ENCODE measurements around the gene MARK4.
"Not testable (repeated sequence)": the region's sequence is repeated elsewhere in the genome, so short reads cannot be mapped to it uniquely, and the experiment has no call there.

MARK4 gene

GRCh38 chr19:45307361-45307760, 56.3 kb downstream of the MARK4 start:
- no peak for DNase-seq

DNA sequence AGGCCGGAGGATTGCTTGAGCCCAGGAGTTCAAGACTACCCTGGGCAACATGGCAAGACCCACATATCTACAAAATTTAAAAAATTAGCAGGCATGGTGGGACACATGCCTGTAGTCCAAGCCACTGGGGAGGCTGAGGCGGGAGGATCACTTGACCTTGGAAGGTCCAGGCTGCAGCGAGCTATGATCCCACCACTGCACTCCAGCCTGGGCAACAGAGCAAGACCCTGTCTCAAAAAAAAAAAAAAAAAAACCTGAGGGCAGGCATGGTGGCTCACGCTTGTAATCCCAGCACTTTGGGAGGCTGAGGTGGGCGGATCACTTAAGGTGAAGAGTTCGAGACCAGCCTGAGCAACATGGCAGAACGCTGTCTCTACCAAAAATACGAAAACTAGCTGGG, 58.3 kb downstream of the MARK4 start:
- DNase-seq = not testable (repeated sequence)

GRCh38 chr19:45311621-45312020, 60.5 kb downstream of the MARK4 start:
- DNase-seq = no peak

DNA sequence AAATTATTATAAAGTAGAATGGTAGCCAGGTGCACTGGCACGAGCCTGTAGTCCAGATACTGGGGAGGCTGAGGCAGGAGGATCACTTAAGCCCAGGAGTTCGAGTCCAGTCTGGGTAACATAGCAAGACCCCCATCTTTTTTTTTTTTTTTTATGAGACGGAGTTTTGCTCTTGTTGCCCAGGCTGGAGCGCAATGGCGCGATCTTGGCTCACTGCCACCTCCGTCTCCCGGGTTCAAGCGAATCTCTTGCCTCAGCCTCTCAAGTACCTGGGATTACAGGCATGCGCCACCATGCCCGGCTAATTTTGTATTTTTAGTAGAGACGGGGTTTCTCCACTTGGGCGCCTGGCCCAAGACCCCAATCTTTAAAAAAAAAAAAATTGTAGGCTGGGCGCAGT, 61.2 kb downstream of the MARK4 start:
- DNase-seq = not testable (repeated sequence)

DNA sequence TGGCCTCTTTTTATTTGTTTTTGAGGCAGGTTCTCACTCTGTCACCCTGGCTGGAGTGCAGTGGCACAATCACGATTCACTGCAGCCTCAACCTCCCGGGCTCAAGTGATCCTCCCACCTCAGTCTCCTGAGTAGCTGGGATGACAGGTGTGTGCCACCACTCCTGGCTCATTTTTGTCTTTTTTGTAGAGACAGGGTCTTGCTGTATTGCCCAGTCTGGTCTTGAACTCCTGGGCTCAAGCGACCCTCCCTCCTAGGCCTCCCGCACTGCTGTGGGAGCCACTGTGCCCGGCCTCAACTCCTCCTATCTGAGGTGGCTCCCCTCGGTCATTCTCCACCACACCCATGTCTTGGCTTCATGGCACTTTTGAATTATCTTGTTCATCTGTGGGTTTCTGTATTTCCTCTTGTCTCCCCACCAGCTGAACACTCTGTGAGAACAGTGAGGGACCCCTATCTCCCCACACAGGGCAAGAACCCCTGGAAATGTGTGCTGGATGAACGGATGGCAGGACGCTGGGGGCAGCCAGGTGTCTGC, 63.7 kb downstream of the MARK4 start:
- no peak for DNase-seq

DNA sequence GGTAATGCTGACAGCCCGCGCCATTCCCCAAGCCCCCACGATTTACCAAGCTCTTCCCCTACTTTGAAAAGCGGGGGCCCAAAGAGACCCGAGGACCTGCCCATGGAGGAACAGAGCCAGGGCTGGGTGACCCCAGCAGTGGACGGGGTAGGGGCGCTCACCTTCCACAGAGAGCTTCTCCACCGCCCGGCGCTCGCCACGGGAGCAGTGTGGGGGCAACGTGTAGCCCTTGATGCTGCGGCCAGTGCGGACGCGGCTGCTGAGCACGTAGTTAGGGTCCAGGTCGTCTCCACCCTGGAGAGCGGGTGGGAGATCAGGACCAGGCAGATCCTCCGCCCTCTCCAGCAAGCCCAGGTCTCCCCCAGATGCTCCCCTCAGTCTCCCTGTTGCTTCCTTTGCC, 64.2 kb downstream of the MARK4 start:
- DNase-seq = no peak

- no peak for DNase-seq
These were observed 70.1 kb downstream of the MARK4 start for GRCh38 chr19:45320997-45321775.

GRCh38 chr19:45321848-45322247, 70.8 kb downstream of the MARK4 start:
- no peak for DNase-seq

DNA sequence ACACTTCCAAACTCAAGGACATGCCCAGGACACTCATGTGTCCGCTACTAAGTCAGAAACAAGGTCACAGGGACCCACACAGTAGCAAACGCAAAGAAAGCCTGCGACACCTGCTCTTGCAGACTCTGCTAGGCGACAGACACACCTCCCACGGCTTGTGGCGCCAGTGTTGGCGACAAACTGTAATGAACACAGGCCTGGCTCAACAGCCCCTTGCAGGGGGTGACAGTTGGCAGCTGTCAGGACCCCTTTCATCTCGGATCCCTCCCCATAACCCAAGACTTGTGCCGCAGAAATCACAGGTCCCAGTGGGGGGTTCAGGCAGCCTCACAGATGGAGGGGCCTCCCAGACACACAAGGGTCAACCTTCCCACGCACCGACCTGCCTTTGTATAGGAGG, 71.2 kb downstream of the MARK4 start:
- no peak for DNase-seq

DNA sequence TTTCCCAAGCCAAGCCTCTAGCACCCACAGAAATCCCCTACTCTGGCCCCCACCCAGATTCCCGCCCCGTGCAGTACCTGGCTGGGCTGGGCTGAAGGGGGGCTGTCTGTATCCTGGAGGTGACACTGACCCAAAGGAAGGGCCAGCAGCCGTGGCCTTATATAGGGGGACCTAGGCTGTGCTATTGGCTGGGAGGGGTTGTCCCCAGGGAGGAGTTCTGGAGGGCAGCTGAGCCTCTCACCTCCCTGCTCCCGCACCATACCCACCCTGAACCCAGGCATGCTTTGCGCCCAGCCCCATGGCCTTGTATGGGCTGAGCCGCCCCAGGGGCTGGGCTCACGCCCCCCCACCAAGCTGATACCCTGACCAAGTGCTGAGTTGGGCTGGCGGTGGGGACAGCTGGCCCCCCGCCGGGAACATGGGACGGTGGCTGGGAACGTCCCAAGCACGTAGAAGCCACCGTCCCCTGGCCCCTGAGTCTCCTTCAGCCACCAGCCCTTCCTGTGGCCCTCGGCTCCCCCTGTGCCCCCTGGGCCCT, 71.7 kb downstream of the MARK4 start, which contains the start of gene CKM:
Gene CKM (minus strand): TSS at position 132 of the 538 bp plus-strand sequence. CDS start 3,162 bp downstream, outside the sequence.
- DNase-seq = no peak

DNA sequence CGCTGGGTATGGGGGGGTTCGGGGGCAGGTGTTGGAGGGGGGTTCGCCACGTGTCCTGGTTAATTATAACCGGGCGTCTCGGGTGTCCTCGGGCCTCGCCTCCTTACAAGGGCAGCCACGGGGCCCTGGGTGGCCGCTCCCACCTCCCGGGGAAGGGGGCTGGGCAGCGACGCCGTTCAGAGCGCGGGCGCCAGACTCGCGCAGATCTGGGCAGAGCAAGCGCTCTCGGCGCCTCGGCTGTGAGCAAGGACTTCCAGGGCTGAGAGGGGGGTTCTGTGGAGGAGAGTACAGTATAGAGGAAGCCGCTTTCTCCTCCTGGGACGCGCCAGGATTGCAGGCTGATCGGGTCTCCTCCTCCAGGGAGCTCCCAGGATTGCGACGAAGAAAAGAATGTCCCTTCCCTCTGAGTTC, 72.6 kb downstream of the MARK4 start:
- DNase-seq = no peak

GRCh38 chr19:45324349-45324907, 73.4 kb downstream of the MARK4 start:
- DNase-seq = no peak

DNA sequence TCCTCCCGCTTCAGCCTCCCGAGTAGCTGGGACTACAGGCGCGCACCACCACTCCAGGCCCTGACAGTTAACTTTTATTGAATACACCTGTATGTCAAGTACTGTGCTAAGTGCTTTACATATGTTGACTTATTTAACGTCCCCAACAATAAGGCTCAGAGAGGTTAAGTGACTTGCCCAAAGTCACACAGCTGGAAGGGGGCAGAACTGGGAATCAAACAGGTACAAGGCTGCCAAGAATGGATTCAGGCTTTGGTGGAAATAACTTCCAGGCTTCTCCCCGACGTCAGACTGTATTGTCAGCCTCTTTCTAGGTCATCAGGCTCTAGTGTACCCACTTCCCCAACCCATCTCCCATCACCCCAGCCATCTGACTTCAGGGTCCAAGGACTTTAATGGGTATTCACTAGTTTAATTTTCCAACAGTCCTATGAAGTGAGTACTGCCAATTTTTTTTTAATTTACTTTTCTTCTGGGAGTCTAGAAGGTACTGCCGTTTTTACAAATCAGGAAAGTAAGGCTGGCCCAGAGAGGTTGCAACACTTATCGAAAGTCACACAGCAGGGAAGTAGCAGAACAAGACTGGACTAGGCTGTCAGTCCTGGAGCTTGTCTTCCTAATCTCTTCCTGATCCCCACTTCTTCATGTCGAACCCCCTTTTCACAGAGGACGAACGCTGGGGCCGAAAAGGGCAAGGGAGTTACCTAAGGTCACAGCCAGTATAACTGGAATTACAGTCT, 76.5 kb downstream of the MARK4 start:
- DNase-seq = no peak

DNA sequence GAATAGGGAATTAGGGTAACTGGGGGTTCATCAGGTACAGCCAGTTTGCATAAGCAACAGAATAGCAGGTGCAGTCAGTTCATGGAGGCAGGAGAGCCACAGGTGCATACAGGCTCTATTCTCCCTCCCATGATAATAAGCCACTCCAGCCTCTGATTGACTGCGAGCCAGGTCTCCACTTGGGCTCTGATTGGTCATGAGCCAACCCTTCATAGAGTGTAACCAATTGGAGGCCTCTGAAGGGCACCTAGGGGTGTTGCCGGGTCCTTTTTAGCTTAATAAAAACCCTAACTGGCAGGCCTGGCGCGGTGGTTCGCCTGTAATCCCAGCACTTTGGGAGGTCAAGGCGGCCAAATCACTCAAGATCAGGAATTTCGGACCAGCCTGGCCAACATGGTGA, 80.3 kb downstream of the MARK4 start:
- DNase-seq = no peak

DNA sequence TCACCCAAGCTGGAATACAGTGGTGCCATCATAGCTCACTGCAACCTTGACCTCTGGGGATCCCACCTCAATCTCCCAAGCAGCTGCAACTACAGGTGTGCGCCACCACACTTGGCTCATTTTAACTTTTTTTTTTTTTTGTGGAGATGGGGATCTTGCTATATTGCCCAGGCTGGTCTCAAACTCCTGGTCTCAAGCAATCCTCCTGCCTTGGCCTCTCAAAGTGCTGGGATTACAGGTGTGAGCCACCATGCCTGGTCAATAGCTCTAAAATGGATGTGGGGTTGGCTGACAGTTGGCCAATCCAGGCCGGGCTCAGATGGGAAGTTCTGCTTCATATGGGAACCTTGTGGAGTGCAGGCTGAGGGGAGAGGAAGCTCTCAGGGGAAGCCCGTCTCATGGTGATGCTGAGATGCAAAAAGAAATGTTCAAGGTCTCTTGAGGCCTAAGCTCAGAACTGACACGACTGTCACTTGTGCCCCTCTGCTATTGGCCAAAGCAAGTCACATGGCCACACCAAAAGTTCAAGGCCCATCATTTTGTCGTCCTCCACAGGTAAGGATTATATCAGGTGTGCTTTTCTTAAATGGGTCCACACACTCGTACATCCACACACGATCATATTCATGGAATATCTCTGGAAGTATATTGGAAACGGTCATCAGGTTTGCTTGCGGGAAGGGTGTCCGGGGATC, 82.7 kb downstream of the MARK4 start:
- no peak for DNase-seq

DNA sequence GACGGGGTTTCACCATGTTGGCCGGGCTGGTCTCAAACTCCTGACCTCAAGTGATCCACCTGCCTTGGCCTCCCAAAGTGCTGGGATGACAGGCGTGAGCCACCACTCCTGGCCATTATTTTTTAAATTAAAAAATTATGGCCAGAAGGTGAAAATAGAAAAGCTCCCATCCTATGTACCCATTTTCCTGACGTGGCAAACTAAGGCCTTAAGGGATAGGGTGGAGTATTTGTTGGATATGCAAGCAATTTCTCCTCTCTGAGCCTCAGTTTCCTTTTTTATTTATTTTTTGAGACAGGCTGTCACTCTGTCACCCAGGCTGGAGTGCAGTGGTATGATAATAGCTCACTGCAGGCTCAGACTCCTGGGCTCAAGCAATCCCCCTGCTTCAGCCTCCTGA, 83.8 kb downstream of the MARK4 start:
- not testable (repeated sequence) for DNase-seq

DNA sequence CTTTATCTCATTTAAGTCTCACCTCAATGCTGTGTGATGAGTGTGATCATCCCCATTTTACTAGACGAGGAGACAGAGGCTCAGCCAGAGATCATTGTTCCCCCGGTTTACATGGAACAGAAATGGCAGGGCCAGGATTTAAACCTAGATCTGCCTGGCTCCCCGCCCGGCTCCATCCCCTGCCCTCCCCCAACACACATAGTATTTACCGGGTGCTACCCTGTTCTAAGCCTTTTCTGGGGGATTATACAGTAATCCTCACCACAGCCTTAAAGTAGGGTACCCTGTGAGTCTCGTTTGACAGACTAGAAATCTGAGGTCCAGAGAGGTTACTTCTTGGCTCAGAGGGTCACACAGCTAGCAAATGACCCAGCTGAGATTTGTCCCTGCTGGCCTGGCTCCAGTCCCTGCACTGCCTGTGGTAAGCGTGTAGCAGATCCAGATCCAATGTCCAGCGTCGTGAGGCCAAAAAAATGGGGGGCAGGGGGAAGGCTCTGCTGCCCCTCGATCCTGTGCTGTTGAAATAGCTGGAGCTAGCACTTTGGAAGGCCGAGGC, 85.7 kb downstream of the MARK4 start:
- no peak for DNase-seq

GRCh38 chr19:45339629-45340028, 88.6 kb downstream of the MARK4 start:
- no peak for DNase-seq

DNA sequence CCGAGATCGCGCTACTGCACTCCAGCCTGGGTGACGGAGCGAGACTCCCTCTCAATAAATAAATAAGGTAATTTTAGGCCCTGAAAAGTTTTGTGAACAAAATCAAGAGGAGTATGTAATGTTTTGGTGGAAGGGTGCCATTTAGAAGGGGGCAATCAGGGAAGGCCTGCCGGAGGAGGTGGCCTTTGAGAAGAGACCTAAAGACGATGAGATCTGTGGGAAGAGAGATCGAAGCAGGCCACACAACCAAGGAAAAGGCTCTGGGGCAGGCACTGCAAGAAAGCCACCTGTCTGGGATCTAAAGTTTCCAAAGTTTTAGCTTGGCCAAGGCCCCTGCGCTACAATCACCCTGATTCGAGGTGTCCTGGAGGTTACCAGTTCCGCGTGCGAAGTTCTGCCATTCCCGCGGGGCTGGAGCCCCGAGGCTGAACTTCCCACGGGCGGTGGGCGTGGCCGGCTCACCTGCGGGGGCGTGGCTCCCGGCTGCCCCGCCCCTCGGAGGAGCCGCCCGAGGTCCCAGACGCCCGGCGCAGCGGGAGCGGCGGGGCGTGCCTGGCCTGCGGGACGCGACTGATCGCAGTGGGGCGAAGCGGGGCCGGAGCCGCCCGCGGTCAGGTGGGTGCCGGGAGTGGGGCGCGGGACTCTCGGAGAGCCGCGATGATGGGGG, 89.3 kb downstream of the MARK4 start, which contains the start of gene KLC3:
Gene KLC3 (plus strand): TSS at position 519 of the 667 bp plus-strand sequence. CDS start 4,792 bp downstream, outside the sequence.
- DNase-seq = no peak

GRCh38 chr19:45340899-45341453, 89.9 kb downstream of the MARK4 start:
- no peak for DNase-seq

DNA sequence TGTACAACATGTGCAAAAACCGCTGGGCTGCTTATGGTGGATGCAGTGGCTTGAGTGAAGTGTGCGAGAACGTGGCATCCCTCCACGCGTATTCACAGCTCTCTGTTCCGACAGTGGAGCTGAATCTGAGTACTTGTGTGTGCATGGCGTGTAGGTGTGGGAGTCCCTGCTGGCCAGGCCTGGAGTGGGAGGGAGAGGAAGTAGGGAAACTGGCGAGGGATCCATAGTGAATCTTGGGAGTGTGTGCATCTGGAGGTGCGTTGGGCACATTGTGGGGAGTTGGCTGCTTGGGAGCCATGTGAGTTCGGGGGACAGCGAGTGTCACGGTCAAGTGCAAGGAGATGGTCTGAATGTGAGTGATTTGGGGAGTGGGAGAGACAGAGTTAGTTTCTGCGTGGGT, 91.8 kb downstream of the MARK4 start:
- DNase-seq = no peak
